ENCODE results near the gene LRMDA.
A peak's percentile ranks its signal among the peaks of the same experiment; 100 is the strongest.

LRMDA gene

GRCh38 chr10:75431180-75432111 is at the start of gene LRMDA:
Gene LRMDA, plus strand, starts transcription at chr10:75431624.
- peak; percentile 70 for DNase-seq

DNA sequence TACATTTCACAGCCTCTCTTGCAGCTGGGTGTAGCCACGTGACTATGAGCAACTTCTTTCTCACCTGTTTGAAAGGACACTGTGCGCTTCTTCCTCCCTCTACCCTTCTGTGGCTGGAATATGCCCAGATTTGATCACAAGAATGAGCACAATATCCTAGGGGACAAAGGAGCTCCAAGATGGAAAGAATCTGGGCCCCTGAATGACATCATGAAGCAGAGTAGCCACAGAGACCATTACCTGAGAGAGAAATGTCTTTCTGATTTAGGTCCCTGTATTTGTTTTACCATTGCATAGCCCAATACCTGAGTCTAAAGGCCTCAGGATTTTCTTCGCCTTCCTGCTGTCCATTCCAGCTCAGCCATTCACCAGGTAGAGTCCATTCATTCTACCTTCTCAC is 45.3 kb upstream of the LRMDA start:
- no peak for DNase-seq

- DNase-seq, result no peak
Observed at GRCh38 chr10:75388082-75388481, 43.3 kb upstream of the LRMDA start.

DNA sequence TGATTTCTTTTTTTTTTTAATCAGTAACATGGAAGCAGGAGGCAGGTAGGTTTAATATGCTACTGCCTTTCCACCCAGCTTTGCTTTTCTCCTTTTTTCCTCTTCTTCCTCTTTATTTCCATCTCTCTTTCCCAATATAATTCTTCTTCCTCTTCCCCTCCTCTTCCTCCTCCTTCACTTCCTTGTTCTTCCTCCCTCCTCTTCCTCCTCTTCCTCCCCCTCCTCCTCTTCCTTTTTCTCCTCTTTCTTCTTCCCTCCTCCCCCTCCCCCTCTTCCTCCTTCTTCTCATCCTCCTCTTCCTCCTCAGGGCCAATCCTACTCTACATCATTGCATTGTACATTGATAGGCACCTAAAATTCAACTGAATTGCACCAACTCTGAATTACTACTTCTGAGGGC is 41.2 kb upstream of the LRMDA start:
- no peak for DNase-seq

GRCh38 chr10:75392271-75392670 is 39.2 kb upstream of the LRMDA start:
- DNase-seq, result no peak

GRCh38 chr10:75392744-75393143 is 38.7 kb upstream of the LRMDA start:
- no peak for DNase-seq

GRCh38 chr10:75394221-75394620 is 37.2 kb upstream of the LRMDA start:
- DNase-seq, result no peak

DNA sequence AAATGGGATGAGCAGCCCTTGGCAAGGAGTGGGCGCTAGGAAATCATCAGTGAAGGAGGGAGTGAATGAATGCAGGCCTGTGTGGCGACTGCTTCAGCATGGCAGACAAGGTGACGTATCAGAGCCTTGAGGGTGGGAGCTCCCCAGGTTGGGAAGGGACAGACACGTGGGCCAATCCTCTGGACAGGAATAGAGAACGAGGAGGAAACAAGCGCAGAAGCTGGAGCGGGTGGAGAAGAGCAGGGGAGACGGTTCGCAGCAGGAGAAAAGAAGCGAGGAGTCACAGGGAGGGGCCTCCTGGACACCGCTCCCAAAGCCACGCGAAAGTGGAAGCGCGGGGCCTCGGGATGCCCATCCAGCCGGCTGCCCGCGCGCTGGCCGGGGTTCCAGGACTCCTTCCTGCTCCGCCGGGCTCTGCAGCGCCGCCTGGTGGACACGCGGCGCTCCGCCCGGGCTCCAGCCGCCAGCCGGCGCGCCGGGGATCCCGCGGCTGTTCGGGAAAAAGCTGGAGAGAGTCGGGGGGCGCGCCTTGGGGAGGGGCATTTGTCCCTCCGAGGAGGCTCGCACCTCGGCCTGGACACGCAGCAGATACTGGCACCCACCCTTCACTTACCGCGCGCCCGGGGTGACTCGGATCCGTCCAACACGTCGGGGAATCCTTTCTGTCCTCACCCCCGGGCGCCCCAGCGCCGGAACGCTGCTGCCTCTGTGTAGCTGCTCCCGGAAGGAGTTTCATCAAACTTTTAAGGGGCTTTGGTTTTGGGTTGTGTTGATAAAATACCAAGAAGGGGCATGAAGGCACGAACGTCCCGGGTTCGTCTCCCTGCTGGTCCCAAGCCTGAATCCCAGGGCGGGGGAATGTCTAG is 36.1 kb upstream of the LRMDA start:
- DNase-seq, result peak; percentile 77

DNA sequence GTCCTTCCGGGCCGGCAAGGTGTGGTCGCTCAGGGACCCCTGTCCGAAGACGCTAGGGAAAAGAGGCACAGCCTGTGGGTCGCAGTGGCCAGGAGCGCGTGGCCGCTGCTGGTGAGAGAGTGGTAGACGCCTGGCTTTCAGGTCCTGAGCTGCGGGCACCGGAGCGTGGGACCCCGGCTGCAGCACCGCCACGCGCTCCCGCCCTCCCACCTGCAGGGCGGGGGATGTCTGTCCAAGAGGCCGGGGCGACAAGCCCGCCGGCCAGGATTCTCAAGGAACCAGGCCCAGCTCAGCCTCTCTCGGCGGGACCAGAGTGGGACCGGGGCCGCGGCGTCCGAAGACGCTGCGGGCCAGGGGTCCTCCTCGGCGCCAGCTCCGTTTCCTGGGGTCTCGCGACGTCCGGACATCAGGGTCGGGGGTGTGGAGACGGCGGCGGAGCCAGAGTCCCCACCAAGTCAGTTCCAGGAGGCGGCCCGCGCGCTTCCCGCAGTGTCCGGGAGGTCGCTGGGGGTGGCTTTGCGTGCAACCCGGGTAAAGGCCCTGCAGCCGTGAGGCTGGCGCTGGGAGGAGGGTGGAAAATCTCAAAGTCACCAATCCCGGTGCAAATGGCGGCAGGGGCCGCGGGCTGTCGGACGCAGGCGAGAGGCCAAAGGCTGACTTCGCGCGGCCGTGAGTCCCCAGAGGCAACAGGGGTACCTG is 35.3 kb upstream of the LRMDA start:
- no peak for DNase-seq

GRCh38 chr10:75396631-75397495 is 34.6 kb upstream of the LRMDA start:
- DNase-seq, result no peak

DNA sequence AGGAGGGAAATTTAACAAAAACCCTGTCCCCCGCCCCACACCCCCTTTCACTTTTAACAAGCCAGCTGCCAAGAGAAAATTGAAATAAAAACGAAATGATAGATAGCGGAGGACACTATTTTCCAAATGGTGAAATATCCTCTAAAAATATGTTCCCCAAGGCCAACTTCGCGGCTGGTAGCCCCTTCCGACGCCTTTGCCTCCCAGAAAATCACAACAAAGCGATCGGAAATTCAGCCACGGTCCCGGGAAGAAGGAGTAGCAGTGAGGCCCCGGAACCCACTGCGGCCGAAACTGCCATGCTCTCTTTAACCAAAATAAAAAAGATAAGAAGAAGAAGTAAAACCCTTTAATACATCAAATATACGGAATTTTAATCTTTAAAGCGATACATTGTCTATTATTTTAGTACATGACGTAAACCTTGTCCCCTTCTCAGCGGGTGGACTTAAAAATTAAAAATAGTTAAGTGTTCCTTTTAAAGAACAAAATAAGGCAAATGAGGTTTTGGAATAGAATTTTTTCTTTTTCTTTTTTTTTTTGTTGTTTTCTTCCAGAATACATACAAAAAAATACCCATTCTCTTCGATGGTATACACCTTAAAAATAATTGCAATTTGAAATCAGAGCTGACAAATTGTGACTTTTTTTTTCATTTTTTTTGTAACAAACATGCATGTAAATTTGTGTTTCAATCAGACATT is 33.8 kb upstream of the LRMDA start:
- no peak for DNase-seq

DNA sequence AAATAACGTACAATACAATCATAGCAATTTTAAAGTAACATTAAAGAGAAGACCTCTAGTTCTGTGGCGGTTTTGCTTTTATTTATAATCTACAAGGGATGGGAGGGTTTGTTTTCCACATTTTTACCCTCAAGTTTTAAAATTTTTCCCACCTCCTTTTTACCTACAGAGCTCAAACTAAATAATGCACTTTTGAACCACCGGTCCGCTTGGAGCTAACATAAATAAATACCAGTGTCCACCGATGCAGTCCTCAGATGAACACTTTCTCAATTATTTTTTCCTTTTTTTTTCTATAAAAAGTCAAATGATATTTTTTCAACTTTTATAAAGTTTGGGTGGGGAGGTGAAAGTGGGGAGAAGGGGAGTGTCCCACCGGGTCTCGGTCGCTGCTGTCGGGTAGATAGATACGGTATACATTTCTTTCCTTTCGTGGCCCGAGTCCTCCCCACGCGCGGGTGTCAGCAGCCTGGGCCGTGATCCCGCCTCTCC is 33.2 kb upstream of the LRMDA start:
- no peak for DNase-seq

DNA sequence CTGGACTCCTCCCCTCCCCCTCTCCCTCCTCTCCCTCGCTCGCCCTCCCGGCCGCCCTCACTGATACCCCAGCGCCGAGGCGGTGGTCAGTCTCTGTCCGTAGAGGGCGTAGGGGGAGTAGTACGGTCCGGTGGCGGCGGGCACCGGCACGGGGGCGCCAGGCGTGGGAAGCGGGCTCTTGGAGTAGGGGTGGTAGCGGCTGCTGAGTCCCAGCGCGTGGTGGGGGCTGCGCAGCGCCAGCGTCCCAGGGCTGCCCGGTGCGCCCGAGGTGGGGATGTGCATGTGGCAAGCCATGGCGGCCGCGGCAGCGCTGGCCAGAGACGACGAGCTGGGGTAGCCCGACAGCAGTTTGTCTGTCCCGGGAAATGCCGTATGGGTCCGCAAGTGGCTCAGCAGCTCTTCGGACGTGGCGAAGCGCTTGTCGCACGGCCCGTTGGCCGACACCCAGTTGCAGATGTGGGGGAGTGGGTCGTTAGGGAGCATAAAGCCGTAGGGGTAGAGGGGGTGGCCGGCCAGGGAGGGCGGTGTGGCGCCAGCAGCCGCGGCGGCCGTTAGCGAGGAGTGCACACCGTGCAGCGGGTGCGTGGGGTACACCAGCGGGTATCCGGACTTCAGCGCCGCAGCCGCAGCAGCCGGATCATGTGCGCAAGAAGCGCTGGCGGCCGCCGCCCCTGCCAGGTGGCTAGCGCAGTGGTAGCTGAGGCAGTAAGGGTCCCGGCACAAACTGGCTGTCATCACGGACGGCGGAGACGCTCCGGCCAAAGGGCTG is 32.5 kb upstream of the LRMDA start:
- DNase-seq, result no peak

DNA sequence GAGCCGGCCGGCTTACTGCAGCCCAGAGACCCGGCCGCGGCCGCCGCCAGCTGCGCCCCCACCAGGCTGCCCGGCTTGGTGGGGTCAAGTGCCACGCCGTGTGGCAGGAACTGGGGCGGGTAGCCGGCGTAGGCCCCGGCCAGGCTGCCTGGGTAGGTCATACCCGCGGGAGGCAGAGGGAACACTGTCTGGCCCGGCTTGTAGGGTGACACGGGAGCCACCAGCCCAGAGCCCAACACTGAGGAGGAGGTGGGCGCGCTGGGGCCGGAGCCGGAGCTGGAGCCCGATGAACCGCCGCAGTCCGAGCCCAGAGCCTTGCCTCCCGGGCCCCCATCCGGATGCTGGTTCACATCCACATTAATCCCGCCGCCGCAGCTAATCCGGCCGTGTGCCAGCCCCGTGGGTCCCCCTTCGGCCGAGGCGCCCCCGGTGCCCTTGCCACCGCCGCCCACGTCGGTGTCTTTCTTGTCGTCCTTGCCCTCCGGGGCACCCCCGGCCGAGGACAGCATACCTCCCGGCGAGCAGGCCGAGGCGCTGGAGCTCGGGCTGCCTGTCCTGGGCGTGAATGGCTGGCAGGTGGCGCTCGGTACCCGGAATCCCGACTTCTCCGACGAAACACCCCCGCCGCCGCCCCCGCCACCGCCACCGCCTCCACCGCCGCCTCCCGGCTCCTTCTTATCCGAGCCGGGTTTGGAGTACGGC is 31.8 kb upstream of the LRMDA start:
- peak; percentile 78 for DNase-seq

DNA sequence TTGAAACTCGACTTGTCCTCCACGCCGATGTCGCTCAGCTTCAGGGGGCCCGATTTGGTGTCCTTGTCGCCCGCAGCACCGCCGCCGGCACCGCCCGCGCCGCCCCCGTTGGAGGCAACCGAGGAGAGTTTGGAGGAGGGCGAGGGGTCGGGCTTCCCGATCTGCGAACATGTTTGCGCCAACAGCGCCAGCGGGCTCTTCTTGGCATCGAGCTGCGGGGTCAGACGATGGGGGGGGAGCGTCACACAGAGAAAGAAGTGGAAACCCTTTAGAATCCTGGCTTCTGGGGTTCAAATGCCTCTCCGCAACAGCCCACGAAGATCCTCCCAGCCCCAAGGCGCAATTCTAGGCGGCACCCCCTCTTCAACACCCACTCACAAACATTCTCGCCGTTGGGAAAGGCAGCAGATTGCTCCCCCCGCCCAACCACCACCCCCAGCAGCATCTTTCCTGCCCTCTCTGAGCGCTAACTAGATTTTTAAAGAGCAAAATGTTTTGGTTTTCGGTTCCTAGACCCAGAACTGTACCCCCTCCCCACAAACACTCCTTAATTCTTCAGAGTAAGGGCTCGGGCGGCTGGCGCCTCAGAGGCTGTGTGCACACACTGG is 31.2 kb upstream of the LRMDA start:
- peak; percentile 42 for DNase-seq

DNA sequence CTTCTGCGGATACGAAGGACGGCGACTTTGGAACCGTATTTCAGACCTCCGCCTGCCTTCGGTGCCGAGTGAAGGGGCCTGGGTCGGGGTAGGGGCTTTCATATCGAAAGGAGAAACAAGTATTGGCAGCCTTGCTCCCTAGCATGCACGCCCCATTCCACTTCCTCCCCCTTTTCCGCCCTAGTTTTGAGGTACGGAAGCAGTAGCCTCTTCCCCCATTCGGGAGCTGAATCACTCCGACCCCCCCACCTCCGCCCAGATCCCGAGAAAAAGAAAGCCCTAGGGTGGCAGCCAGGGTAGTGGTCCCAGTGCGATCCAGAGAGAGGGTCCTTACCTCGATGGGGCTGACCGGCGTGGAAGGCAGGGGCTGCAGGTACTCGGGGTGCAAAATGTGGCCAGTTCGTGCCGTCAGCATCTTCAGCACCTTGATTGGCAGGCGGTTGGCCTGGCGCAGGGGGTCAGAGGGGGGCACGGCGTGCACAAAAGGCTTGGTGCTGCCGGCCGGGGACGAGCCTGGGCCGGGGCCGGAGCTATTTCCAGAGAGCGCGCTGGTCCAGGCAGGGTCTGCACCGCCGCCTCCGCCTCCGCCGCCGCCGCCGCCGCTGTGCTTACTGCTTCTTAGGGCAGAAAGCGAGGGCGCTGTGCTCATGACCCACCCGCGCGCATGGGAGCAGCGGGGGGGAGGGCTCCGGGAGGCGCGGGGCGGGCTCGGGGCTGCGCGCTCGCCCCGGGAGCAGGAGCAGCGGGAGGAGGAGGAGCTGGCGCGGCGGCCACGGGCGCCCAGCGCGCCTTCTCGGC is 30.5 kb upstream of the LRMDA start:
- peak; percentile 64 for DNase-seq

DNA sequence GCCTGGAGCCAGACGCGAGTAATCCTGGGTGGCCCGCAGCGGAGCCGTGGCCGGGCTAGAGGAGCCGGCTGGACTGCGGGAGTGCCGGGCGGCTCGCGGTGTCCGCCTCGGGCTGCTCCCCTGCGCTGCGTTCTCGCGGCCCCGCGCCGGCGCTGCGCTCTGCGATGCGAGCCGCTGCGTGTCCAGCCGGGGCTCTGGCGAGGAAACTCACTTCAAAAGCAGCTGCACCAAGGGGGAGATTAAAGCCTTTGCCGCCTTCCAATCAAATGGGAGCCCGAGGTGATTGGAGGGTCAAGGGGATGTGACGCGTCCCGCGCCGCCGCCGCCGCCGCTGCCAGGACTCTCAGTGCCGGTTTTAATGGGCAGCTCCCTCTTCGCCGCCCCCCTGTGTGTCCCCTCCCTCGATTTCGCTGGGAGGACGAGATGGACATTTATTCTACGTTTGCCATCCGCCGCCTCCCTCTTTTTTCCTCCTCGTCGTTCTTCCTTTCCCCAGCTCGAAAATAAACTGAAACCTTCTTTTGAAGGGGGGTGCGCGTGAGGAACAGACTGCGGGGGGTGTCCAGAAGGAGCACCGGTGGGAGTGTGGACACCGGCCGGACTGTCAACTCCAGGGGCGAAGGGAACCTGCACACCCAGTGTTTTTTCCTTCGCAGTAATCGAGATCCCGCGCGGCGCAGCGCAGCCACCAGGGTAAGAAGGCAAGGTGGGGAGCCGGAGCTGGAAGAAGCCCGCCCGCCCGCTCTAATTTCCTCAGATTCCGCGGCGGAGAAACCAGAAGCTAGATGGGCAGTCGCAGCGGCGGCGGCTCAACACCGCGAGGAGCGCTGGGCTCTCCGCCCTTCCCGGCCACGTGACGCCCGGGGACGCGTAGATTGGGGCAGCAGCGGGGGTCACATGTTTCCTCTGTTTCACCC is 29.6 kb upstream of the LRMDA start, which contains the start of gene ZNF503:
ZNF503 (minus strand) TSS at position 196 of the 917 bp plus-strand sequence. CDS start 345 bp downstream, outside the sequence.
- DNase-seq, result peak; percentile 94

Data from suppressor macrophage treated with lipopolysaccharide for 4 hours (primary cell).